Stimulated activated CD4-positive, alpha-beta T cell treated with anti-CD3 and anti-CD28 coated beads, TNF-alpha, amount 100 ng/mL, for 24 hours (primary cell): ENCODE measurements around the gene FOXN1.
"Not testable (repeated sequence)": the region's sequence is repeated elsewhere in the genome, so short reads cannot be mapped to it uniquely, and the experiment has no call there.

Source experiments
- DNase-seq, 3 experiments: peaks; one replicate each; pipeline ENCODE4 v3.0.0-alpha.2; 2020; ENCODE audit warnings: low read depth in 3 of 3

FOXN1 gene

GRCh38 chr17:28505986-28506665 lies at the start of gene FOXN1:
Gene FOXN1 (plus strand): TSS chr17:28506348. CDS start chr17:28523970, 17,622 bp downstream.
- no peak for DNase-seq

GRCh38 chr17:28457890-28458289 lies 48.3 kb upstream of the FOXN1 start:
- DNase-seq, result no peak

GRCh38 chr17:28458881-28459280 lies 47.3 kb upstream of the FOXN1 start:
- DNase-seq, result not testable (repeated sequence)

GRCh38 chr17:28460901-28461300 lies 45.2 kb upstream of the FOXN1 start:
- DNase-seq, result no peak

GRCh38 chr17:28466001-28466400 lies 40.1 kb upstream of the FOXN1 start:
- no peak for DNase-seq

GRCh38 chr17:28466521-28467048 lies 39.6 kb upstream of the FOXN1 start:
- no peak for DNase-seq

GRCh38 chr17:28467456-28468025 lies 38.6 kb upstream of the FOXN1 start:
- no peak for DNase-seq

GRCh38 chr17:28468033-28468735 lies 38.0 kb upstream of the FOXN1 start:
- DNase-seq, result not testable (repeated sequence)

GRCh38 chr17:28468781-28469180 lies 37.4 kb upstream of the FOXN1 start:
- DNase-seq, result no peak

GRCh38 chr17:28469376-28469775 lies 36.8 kb upstream of the FOXN1 start:
- DNase-seq, result no peak

- no peak for DNase-seq
These were observed 35.8 kb upstream of the FOXN1 start for GRCh38 chr17:28470266-28470913.

- DNase-seq, result no peak
These were observed 35.2 kb upstream of the FOXN1 start for GRCh38 chr17:28470914-28471366.

- DNase-seq, result no peak
These were observed 34.4 kb upstream of the FOXN1 start for GRCh38 chr17:28471531-28472342.

- no peak for DNase-seq
These were observed 33.2 kb upstream of the FOXN1 start for GRCh38 chr17:28472871-28473497.

- no peak for DNase-seq
These were observed 32.6 kb upstream of the FOXN1 start, which contains the start of gene SLC13A2 for GRCh38 chr17:28473542-28473941. Gene SLC13A2 (plus strand): TSS chr17:28473644. CDS start chr17:28473713, 69 bp downstream.

- DNase-seq, result no peak
These were observed 32.0 kb upstream of the FOXN1 start for GRCh38 chr17:28474111-28474531.

- no peak for DNase-seq
These were observed 30.8 kb upstream of the FOXN1 start for GRCh38 chr17:28475151-28475900.

GRCh38 chr17:28476076-28476865 lies 29.9 kb upstream of the FOXN1 start:
- no peak for DNase-seq

GRCh38 chr17:28477928-28478327 lies 28.2 kb upstream of the FOXN1 start:
- DNase-seq, result no peak
